ENCODE data around the gene AGBL1. TPM values are rescaled to one million over a fixed set of nuclear protein-coding genes. Genes with fewer than 3 reads are reported as not detected.

Gene AGBL1
- total RNA-seq, 1 experiment from 2014 or later = not detected

DNA sequence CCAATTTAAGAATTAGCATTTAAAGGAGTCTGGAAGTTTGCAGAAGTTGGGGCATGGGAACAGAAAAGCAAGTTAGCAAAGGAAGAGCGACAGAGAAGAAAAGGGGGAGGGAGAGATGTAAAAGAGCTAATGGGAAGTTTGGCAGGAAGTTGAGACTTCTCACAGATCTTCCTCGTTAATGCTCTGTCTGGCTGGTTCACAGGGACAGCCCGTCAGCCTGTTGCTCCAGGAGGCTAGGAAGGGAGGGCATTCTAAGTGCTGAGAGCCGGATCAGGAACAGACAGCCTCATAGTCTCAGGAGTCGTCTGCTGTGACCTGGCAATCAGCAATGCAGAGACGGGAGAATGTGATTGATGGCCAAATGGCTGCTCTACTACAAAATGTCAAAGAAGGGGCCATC lies 150.3 kb downstream of the AGBL1 start:
- no peak overlapping the region for H3K4ac ChIP-seq (ENCODE audit: low read depth, low read length)
- no peak overlapping the region for H2BK15ac ChIP-seq (ENCODE audit: low read depth, low read length)
- no peak overlapping the region for H3K18ac ChIP-seq (ENCODE audit: insufficient read length, low read depth, low read length)
- H3K27me3 ChIP-seq (ENCODE audit: insufficient read depth, low read length) = no peaks in the 10 kb centered on the region; the same call in 1 of the 2 replicates
- no peaks in the 10 kb centered on the region for H4K20me1 ChIP-seq (ENCODE audit: control insufficient read depth, insufficient read depth, insufficient read length)
- no peak overlapping the region for H2AK5ac ChIP-seq (ENCODE audit: insufficient read length, low read length)
- H3K9me3 ChIP-seq (ENCODE audit: control insufficient read depth, low read depth, low read length) = no peaks in the 10 kb centered on the region
- no peaks in the 10 kb centered on the region; the same call in 1 of the 2 replicates for H3K4me1 ChIP-seq (ENCODE audit: insufficient read depth, low read length)
- H3K36me3 Mint-ChIP-seq (ENCODE audit: insufficient read depth in 1 of 3, low read depth in 3 of 3) = no peaks in the 10 kb centered on the region
- no peak overlapping the region for H3K56ac ChIP-seq (ENCODE audit: insufficient read length, low read depth, low read length)
- no peak overlapping the region for H2AFZ ChIP-seq (ENCODE audit: low read length)
- peaks cover 21 to 25% of the 10 kb centered on the region in 2 experiments for H3K4me1 Mint-ChIP-seq
- no peak overlapping the region for H3K4me2 ChIP-seq (ENCODE audit: insufficient read depth, insufficient read length, low read length)
- no peak overlapping the region for H2BK120ac ChIP-seq (ENCODE audit: low read depth, low read length, poor library complexity, severe bottlenecking)
- no peaks in the 10 kb centered on the region for H3K9me3 Mint-ChIP-seq
- no peak overlapping the region for H3T11ph ChIP-seq (ENCODE audit: low read length)
- no peak for DNase-seq
- no peak overlapping the region for H3K27ac Mint-ChIP-seq
- H4K8ac ChIP-seq (replicated peaks; ENCODE audit: insufficient read length, low read depth, low read length) = no peak overlapping the region
- no CpG with 5 or more reads among the region's 6 CpGs for WGBS (ENCODE audit: extremely low coverage, insufficient read length, low lambda C conversion rate)
- no peak overlapping the region for H3K23ac ChIP-seq (ENCODE audit: insufficient read length, low read depth, low read length)
- no peak overlapping the region for H2BK20ac ChIP-seq (ENCODE audit: low read depth, low read length, poor library complexity, severe bottlenecking)
- no peak overlapping the region for H4K5ac ChIP-seq (ENCODE audit: insufficient read length, low read depth, low read length)
- no peak overlapping the region for H3K9ac ChIP-seq (ENCODE audit: extremely low read depth, insufficient read length, low read length)
- H4K91ac ChIP-seq (ENCODE audit: insufficient read length, low read depth, low read length) = no peak overlapping the region
- no peak overlapping the region for H3K4me3 Mint-ChIP-seq
- no peak overlapping the region for H3K27ac ChIP-seq (ENCODE audit: insufficient read length, low read depth, low read length)
- no peak overlapping the region for H2BK12ac ChIP-seq (ENCODE audit: insufficient read length, low read depth, low read length)
- H3K79me2 ChIP-seq (ENCODE audit: insufficient read depth, low read length) = no peaks in the 10 kb centered on the region
- H3K14ac ChIP-seq (ENCODE audit: insufficient read depth, low read length) = no peak overlapping the region
- no peaks in the 10 kb centered on the region for H3K27me3 Mint-ChIP-seq (ENCODE audit: low read depth)
- TF ChIP-seq, protein P1, sequence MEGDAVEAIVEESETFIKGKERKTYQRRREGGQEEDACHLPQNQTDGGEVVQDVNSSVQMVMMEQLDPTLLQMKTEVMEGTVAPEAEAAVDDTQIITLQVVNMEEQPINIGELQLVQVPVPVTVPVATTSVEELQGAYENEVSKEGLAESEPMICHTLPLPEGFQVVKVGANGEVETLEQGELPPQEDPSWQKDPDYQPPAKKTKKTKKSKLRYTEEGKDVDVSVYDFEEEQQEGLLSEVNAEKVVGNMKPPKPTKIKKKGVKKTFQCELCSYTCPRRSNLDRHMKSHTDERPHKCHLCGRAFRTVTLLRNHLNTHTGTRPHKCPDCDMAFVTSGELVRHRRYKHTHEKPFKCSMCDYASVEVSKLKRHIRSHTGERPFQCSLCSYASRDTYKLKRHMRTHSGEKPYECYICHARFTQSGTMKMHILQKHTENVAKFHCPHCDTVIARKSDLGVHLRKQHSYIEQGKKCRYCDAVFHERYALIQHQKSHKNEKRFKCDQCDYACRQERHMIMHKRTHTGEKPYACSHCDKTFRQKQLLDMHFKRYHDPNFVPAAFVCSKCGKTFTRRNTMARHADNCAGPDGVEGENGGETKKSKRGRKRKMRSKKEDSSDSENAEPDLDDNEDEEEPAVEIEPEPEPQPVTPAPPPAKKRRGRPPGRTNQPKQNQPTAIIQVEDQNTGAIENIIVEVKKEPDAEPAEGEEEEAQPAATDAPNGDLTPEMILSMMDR (conservative IDR thresholded peaks at IDR 0.05) = no peak
- H2BK5ac ChIP-seq (ENCODE audit: insufficient read length, low read length) = no peak overlapping the region
- no peaks in the 10 kb centered on the region for H3K79me1 ChIP-seq (ENCODE audit: insufficient read depth, low read depth, low read length, poor library complexity, severe bottlenecking)
- no peaks in the 10 kb centered on the region for H3K23me2 ChIP-seq (ENCODE audit: insufficient read length, low read depth, low read length, poor library complexity, severe bottlenecking)

Data from H9 (cell line).